DOHH2 (cell line): ENCODE data around the gene PIR.

ENCODE experiments used
- H3F3A ChIP-seq: fragments of 200-600 bp; sonication (generic), shearing (Covaris generic); 2 replicates; pipeline ENCODE4 v1.6.0; 2016; ENCODE audit warnings: antibody characterized with exemption, mild to moderate bottlenecking; ENCODE audit not compliant: control insufficient read depth, insufficient read depth
- H3K27ac ChIP-seq: fragments of 200-600 bp; sonication (generic); 2 replicates; pipeline ENCODE4 v1.5.1; 2014; ENCODE audit warnings: low read depth, mild to moderate bottlenecking, low read length, moderate library complexity
- H3K27me3 ChIP-seq: fragments of 200-600 bp; sonication (generic); 2 replicates; pipeline ENCODE4 v1.6.1; 2014; ENCODE audit warnings: mild to moderate bottlenecking, low read length, mixed read lengths; ENCODE audit not compliant: control insufficient read depth
- H3K36me3 ChIP-seq: fragments of 200-600 bp; sonication (generic); 2 replicates; pipeline ENCODE4 v1.6.1; 2014; ENCODE audit warnings: mild to moderate bottlenecking, low read length, moderate library complexity, mixed read lengths; ENCODE audit not compliant: control insufficient read depth
- H3K4me1 ChIP-seq: fragments of 200-600 bp; sonication (generic); 2 replicates; pipeline ENCODE4 v1.6.1; 2014; ENCODE audit warnings: mild to moderate bottlenecking, low read length, mixed read lengths; ENCODE audit not compliant: control insufficient read depth
- H3K4me2 ChIP-seq: fragments of 200-600 bp; sonication (generic); 2 replicates; pipeline ENCODE4 v1.6.0; 2014; ENCODE audit warnings: mild to moderate bottlenecking, low read length, moderate library complexity
- H3K4me3 ChIP-seq: fragments of 200-600 bp; sonication (generic); 2 replicates; pipeline ENCODE4 v1.5.1; 2014; ENCODE audit warnings: mild to moderate bottlenecking, low read length, mixed read lengths
- H3K79me2 ChIP-seq: fragments of 200-600 bp; sonication (generic); 2 replicates; pipeline ENCODE4 v1.6.1; 2014; ENCODE audit warnings: mild to moderate bottlenecking, low read length, mixed read lengths; ENCODE audit not compliant: control insufficient read depth
- H3K9me2 ChIP-seq: fragments of 200-600 bp; sonication (generic); replicated peaks from 2 replicates; pipeline ENCODE4 v1.6.1; 2014; ENCODE audit warnings: mild to moderate bottlenecking, low read length, mixed read lengths; ENCODE audit not compliant: control insufficient read depth
- H3K9me3 ChIP-seq: fragments of 200-600 bp; sonication (generic); 2 replicates; pipeline ENCODE4 v1.6.1; 2014; ENCODE audit warnings: antibody characterized with exemption, low read length, mixed read lengths; ENCODE audit not compliant: control insufficient read depth, insufficient read depth
- H4K20me1 ChIP-seq: fragments of 200-600 bp; sonication (generic); 2 replicates; pipeline ENCODE4 v1.6.0; 2014; ENCODE audit warnings: low read depth, mild to moderate bottlenecking, antibody characterized with exemption, low read length, moderate library complexity; ENCODE audit not compliant: control insufficient read depth, insufficient read depth
- CTCF ChIP-seq: fragments of 200-600 bp; sonication (generic); IDR thresholded peaks from one replicate; pipeline ENCODE4 v1.5.1; 2014; ENCODE audit warnings: antibody characterized with exemption, mild to moderate bottlenecking, low read depth, low read length; ENCODE audit not compliant: poor library complexity, severe bottlenecking
- EZH2phosphoT487 ChIP-seq: fragments of 200-600 bp; sonication (generic); IDR thresholded peaks from 2 replicates; pipeline ENCODE4 v1.6.1; 2017; ENCODE audit warnings: borderline replicate concordance, mild to moderate bottlenecking, antibody characterized with exemption, low read length, moderate library complexity, mixed read lengths

Gene PIR

GRCh38 chrX:15451913-15452312 lies 41.2 kb downstream of the PIR start:
- Histone ChIP-seq H3F3A (no peaks in the 10 kb centered on the region), H3K4me2 (no peak overlapping the region), H3K4me1 (no peaks in the 10 kb centered on the region), H3K36me3 (no peaks in the 10 kb centered on the region), H3K27ac (no peak overlapping the region), H3K9me3 (no peaks in the 10 kb centered on the region), H3K9me2 (no peaks in the 10 kb centered on the region), H3K27me3 (no peaks in the 10 kb centered on the region), H3K79me2 (no peaks in the 10 kb centered on the region), H4K20me1 (no peaks in the 10 kb centered on the region), H3K4me3 (no peak overlapping the region)
- TF ChIP-seq EZH2phosphoT487 = no peak
- no peak for TF ChIP-seq CTCF

GRCh38 chrX:15448010-15448639 lies 45.0 kb downstream of the PIR start:
- no peak for TF ChIP-seq EZH2phosphoT487
- TF ChIP-seq CTCF = no peak
- H3K9me3 ChIP-seq = no peaks in the 10 kb centered on the region
- H3K79me2 ChIP-seq = no peaks in the 10 kb centered on the region
- H3K9me2 ChIP-seq = no peaks in the 10 kb centered on the region
- H3K36me3 ChIP-seq = no peaks in the 10 kb centered on the region
- H3K4me3 ChIP-seq = no peak overlapping the region
- H4K20me1 ChIP-seq = no peaks in the 10 kb centered on the region
- H3K4me1 ChIP-seq = no peaks in the 10 kb centered on the region
- H3K27me3 ChIP-seq = no peaks in the 10 kb centered on the region
- no peaks in the 10 kb centered on the region for H3F3A ChIP-seq
- no peak overlapping the region for H3K27ac ChIP-seq
- no peak overlapping the region for H3K4me2 ChIP-seq

GRCh38 chrX:15441464-15441863 lies 51.7 kb downstream of the PIR start:
- H4K20me1 ChIP-seq = no peaks in the 10 kb centered on the region
- no peak overlapping the region for H3K4me2 ChIP-seq
- H3K79me2 ChIP-seq = no peaks in the 10 kb centered on the region
- no peak overlapping the region for H3K4me3 ChIP-seq
- no peaks in the 10 kb centered on the region for H3K9me2 ChIP-seq
- no peaks in the 10 kb centered on the region for H3K9me3 ChIP-seq
- H3K36me3 ChIP-seq = no peaks in the 10 kb centered on the region
- H3K27me3 ChIP-seq = no peaks in the 10 kb centered on the region
- H3K27ac ChIP-seq = no peak overlapping the region
- no peaks in the 10 kb centered on the region for H3K4me1 ChIP-seq
- no peaks in the 10 kb centered on the region for H3F3A ChIP-seq
- no peak for TF ChIP-seq EZH2phosphoT487
- TF ChIP-seq CTCF = no peak
